HG03064 (cell line): ENCODE measurements around the gene TENT4B.
"Not testable (repeated sequence)": the region's sequence is repeated elsewhere in the genome, so short reads cannot be mapped to it uniquely, and the experiment has no call there.

Source experiments
- ATAC-seq: cut with Tn5 transposase; IDR thresholded peaks from one replicate; pipeline ENCODE4 v1.9.1; 2021; ENCODE audit warnings: low read depth; ENCODE audit not compliant: unreplicated experiment

TENT4B gene

GRCh38 chr16:50227120-50227519 lies 74.0 kb downstream of the TENT4B start:
- ATAC-seq = no peak

GRCh38 chr16:50227665-50228064 lies 74.6 kb downstream of the TENT4B start:
- no peak for ATAC-seq

GRCh38 chr16:50228364-50228868 lies 75.3 kb downstream of the TENT4B start:
- no peak for ATAC-seq

GRCh38 chr16:50229149-50229726 lies 76.1 kb downstream of the TENT4B start:
- ATAC-seq = no peak

GRCh38 chr16:50234771-50235556 lies 81.9 kb downstream of the TENT4B start:
- no peak for ATAC-seq

- ATAC-seq = no peak
These were observed 82.5 kb downstream of the TENT4B start for GRCh38 chr16:50235581-50235980.

- ATAC-seq = no peak
These were observed 85.2 kb downstream of the TENT4B start for GRCh38 chr16:50238314-50238713.

GRCh38 chr16:50238868-50239301 lies 85.8 kb downstream of the TENT4B start:
- no peak for ATAC-seq

- ATAC-seq = not testable (repeated sequence)
These were observed 89.9 kb downstream of the TENT4B start for GRCh38 chr16:50243024-50243423.

GRCh38 chr16:50244140-50244503 lies 91.0 kb downstream of the TENT4B start:
- ATAC-seq = no peak

GRCh38 chr16:50244504-50245416 lies 91.7 kb downstream of the TENT4B start:
- no peak for ATAC-seq

- ATAC-seq = peak; percentile 65
These were observed 92.6 kb downstream of the TENT4B start for GRCh38 chr16:50245417-50246298.

- ATAC-seq = no peak
These were observed 93.4 kb downstream of the TENT4B start for GRCh38 chr16:50246299-50247122.

GRCh38 chr16:50247123-50247905 lies 94.2 kb downstream of the TENT4B start:
- ATAC-seq = no peak

- ATAC-seq = no peak
These were observed 95.0 kb downstream of the TENT4B start for GRCh38 chr16:50247906-50248608.

- no peak for ATAC-seq
These were observed 95.7 kb downstream of the TENT4B start for GRCh38 chr16:50248845-50249244.

GRCh38 chr16:50251375-50252081 lies 98.4 kb downstream of the TENT4B start:
- no peak for ATAC-seq
